ENCODE data around the gene NMNAT2.

The NMNAT2 gene

GRCh38 chr1:183444243-183444642, 26.1 kb upstream of the NMNAT2 start:
- DNase-seq = no peak
- Histone ChIP-seq H3K27me3 (no peaks in the 10 kb centered on the region), H3K4me3 (no peak overlapping the region), H3K36me3 (no peaks in the 10 kb centered on the region), H3K27ac (no peak overlapping the region), H3K9me3 (no peaks in the 10 kb centered on the region), H3K4me1 (no peaks in the 10 kb centered on the region)
- no peak for TF ChIP-seq CTCF (IDR thresholded peaks at IDR 0.05)
- intact Hi-C loops (cut with DNase I; ENCODE audit: low total_unique reads) = no loop called here

DNA sequence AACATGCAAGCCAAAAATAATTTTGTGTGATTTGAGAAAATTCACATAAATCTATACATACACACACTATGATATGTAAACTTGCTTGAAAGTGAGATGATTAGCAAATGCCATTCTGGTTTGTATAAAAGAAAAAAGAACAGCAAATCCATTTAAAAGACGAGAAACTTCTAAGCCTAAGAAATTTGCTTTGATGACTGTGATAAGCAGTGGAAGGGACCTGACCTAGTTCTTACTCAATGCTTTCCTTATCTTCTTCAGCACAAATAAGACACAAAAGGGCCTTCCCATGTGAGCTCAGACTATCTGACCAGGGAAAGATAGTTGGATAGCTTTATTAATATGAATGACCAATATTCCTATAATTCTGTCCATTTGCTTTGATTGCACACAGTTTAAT, 25.3 kb upstream of the NMNAT2 start:
- intact Hi-C loops (cut with DNase I; ENCODE audit: low total_unique reads) = no loop called here
- Histone ChIP-seq H3K27ac (no peak overlapping the region), H3K36me3 (no peaks in the 10 kb centered on the region), H3K4me3 (no peak overlapping the region), H3K9me3 (no peaks in the 10 kb centered on the region), H3K27me3 (no peaks in the 10 kb centered on the region), H3K4me1 (no peaks in the 10 kb centered on the region)
- no peak for DNase-seq
- TF ChIP-seq CTCF (IDR thresholded peaks at IDR 0.05) = no peak

- intact Hi-C loops (cut with DNase I; ENCODE audit: low total_unique reads) = no loop called here
- DNase-seq = no peak
- TF ChIP-seq CTCF (IDR thresholded peaks at IDR 0.05) = no peak
- Histone ChIP-seq H3K27ac (no peak overlapping the region), H3K4me3 (no peak overlapping the region), H3K4me1 (no peaks in the 10 kb centered on the region), H3K36me3 (no peaks in the 10 kb centered on the region), H3K27me3 (no peaks in the 10 kb centered on the region), H3K9me3 (no peaks in the 10 kb centered on the region)
These were observed 24.8 kb upstream of the NMNAT2 start for GRCh38 chr1:183443011-183443410.

- Histone ChIP-seq H3K27me3 (no peaks in the 10 kb centered on the region), H3K9me3 (no peaks in the 10 kb centered on the region), H3K27ac (no peak overlapping the region), H3K4me3 (no peak overlapping the region), H3K4me1 (no peaks in the 10 kb centered on the region), H3K36me3 (no peaks in the 10 kb centered on the region)
- DNase-seq = no peak
- intact Hi-C loops (cut with DNase I; ENCODE audit: low total_unique reads) = no loop called here
- TF ChIP-seq CTCF (IDR thresholded peaks at IDR 0.05) = no peak
These were observed 19.9 kb upstream of the NMNAT2 start for GRCh38 chr1:183438060-183438459.

GRCh38 chr1:183435497-183435896, 17.3 kb upstream of the NMNAT2 start:
- no peak overlapping the region for H3K27ac ChIP-seq
- no peak for TF ChIP-seq CTCF (IDR thresholded peaks at IDR 0.05)

GRCh38 chr1:183433703-183434102, 15.5 kb upstream of the NMNAT2 start:
- Histone ChIP-seq H3K4me1 (no peaks in the 10 kb centered on the region), H3K27me3 (peaks cover 0 to 3% of the 10 kb centered on the region in 2 donors), H3K36me3 (no peaks in the 10 kb centered on the region), H3K27ac (no peak overlapping the region), H3K4me3 (no peak overlapping the region), H3K9me3 (no peaks in the 10 kb centered on the region)
- DNase-seq = no peak
- intact Hi-C loops (cut with DNase I; ENCODE audit: low total_unique reads) = no loop called here
- TF ChIP-seq CTCF (IDR thresholded peaks at IDR 0.05) = no peak

More at GRCh38 chr1:183435497-183435896, 17.3 kb upstream of the NMNAT2 start:
- intact Hi-C loops (cut with DNase I; ENCODE audit: low total_unique reads) = no loop called here
- no peaks in the 10 kb centered on the region for H3K4me1 ChIP-seq
- H3K9me3 ChIP-seq = no peaks in the 10 kb centered on the region
- no peak overlapping the region for H3K4me3 ChIP-seq
- no peaks in the 10 kb centered on the region for H3K36me3 ChIP-seq
- H3K27me3 ChIP-seq = peaks cover 0 to 3% of the 10 kb centered on the region in 2 donors
- DNase-seq = no peak

Measured in tibial artery (tissue), 4 donors.